Measurements from ENCODE around the gene DBI. TPM values are rescaled to one million over a fixed set of nuclear protein-coding genes. Genes with fewer than 3 reads are reported as not detected.
A peak's percentile ranks its signal among the peaks of the same experiment; 100 is the strongest.

Gene DBI
- total and polyA plus RNA-seq, 2 experiments from 2014 or later: 272 to 755 TPM

GRCh38 chr2:119416299-119416923, 49.6 kb downstream of the DBI start:
- H3K4me3 ChIP-seq: no peak overlapping the region
- H2AFZ ChIP-seq: no peak overlapping the region
- H3K36me3 ChIP-seq (replicated peaks; ENCODE audit: insufficient read depth, low read depth): no peaks in the 10 kb centered on the region
- H3K9me2 ChIP-seq (replicated peaks; ENCODE audit: insufficient read depth): no peaks in the 10 kb centered on the region
- H3K4me1 ChIP-seq (ENCODE audit: insufficient read depth): peaks cover 18% of the 10 kb centered on the region
- H3K4me2 ChIP-seq: no peak overlapping the region
- TF ChIP-seq EZH2phosphoT487 (IDR thresholded peaks at IDR 0.05; ENCODE audit: low read depth, severe bottlenecking, unreplicated experiment): no peak
- no peak for TF ChIP-seq EZH2 (IDR thresholded peaks at IDR 0.05; ENCODE audit: borderline replicate concordance)
- no peak for TF ChIP-seq CTCF (IDR thresholded peaks at IDR 0.05; ENCODE audit: poor library complexity)
- no peaks in the 10 kb centered on the region for H3K9me3 ChIP-seq (ENCODE audit: low read depth)
- no peak for DNase-seq (ENCODE audit: low spot score)
- no peaks in the 10 kb centered on the region for H4K20me1 ChIP-seq (ENCODE audit: insufficient read depth, poor library complexity, severe bottlenecking)
- no peak overlapping the region for H3K27ac ChIP-seq
- H3K27me3 ChIP-seq: no peaks in the 10 kb centered on the region
- 94% methylated on average over 4 of the region's 4 CpGs for WGBS (ENCODE audit: low lambda C conversion rate, missing lambda C conversion rate)
- H3K79me2 ChIP-seq: no peaks in the 10 kb centered on the region

GRCh38 chr2:119417908-119418307, 51.1 kb downstream of the DBI start:
- 84% methylated on average over 6 of the region's 6 CpGs for WGBS (ENCODE audit: low lambda C conversion rate, missing lambda C conversion rate)
- H3K27ac ChIP-seq: peak overlapping the region; percentile 0

GRCh38 chr2:119419065-119419464, 52.3 kb downstream of the DBI start:
- Histone ChIP-seq H3K4me3 (no peak overlapping the region), H3K27me3 (no peaks in the 10 kb centered on the region), H3K4me1 (ENCODE audit: insufficient read depth) (peaks cover 39% of the 10 kb centered on the region), H3K9me3 (ENCODE audit: low read depth) (no peaks in the 10 kb centered on the region), H3K36me3 (replicated peaks; ENCODE audit: insufficient read depth, low read depth) (no peaks in the 10 kb centered on the region), H3K27ac (peak overlapping the region; percentile 99), H4K20me1 (ENCODE audit: insufficient read depth, poor library complexity, severe bottlenecking) (no peaks in the 10 kb centered on the region), H3K4me2 (no peak overlapping the region), H2AFZ (no peak overlapping the region), H3K9me2 (replicated peaks; ENCODE audit: insufficient read depth) (no peaks in the 10 kb centered on the region), H3K79me2 (no peaks in the 10 kb centered on the region)
- DNase-seq (ENCODE audit: low spot score): no peak
- 84% methylated on average over 1 of the region's 1 CpG for WGBS (ENCODE audit: low lambda C conversion rate, missing lambda C conversion rate)
- no peak for TF ChIP-seq EZH2 (IDR thresholded peaks at IDR 0.05; ENCODE audit: borderline replicate concordance)
- no peak for TF ChIP-seq EZH2phosphoT487 (IDR thresholded peaks at IDR 0.05; ENCODE audit: low read depth, severe bottlenecking, unreplicated experiment)
- TF ChIP-seq CTCF (IDR thresholded peaks at IDR 0.05; ENCODE audit: poor library complexity): no peak

More at GRCh38 chr2:119417908-119418307, 51.1 kb downstream of the DBI start:
- H3K79me2 ChIP-seq: no peaks in the 10 kb centered on the region
- no peak overlapping the region for H3K4me2 ChIP-seq
- H3K4me3 ChIP-seq: no peak overlapping the region
- no peak for DNase-seq (ENCODE audit: low spot score)
- H3K36me3 ChIP-seq (replicated peaks; ENCODE audit: insufficient read depth, low read depth): no peaks in the 10 kb centered on the region
- no peaks in the 10 kb centered on the region for H3K9me2 ChIP-seq (replicated peaks; ENCODE audit: insufficient read depth)
- no peaks in the 10 kb centered on the region for H3K9me3 ChIP-seq (ENCODE audit: low read depth)
- no peak overlapping the region for H2AFZ ChIP-seq
- peaks cover 27% of the 10 kb centered on the region for H3K4me1 ChIP-seq (ENCODE audit: insufficient read depth)
- no peaks in the 10 kb centered on the region for H3K27me3 ChIP-seq
- TF ChIP-seq EZH2 (IDR thresholded peaks at IDR 0.05; ENCODE audit: borderline replicate concordance) (no peak), CTCF (IDR thresholded peaks at IDR 0.05; ENCODE audit: poor library complexity) (no peak), EZH2phosphoT487 (IDR thresholded peaks at IDR 0.05; ENCODE audit: low read depth, severe bottlenecking, unreplicated experiment) (no peak)
- H4K20me1 ChIP-seq (ENCODE audit: insufficient read depth, poor library complexity, severe bottlenecking): no peaks in the 10 kb centered on the region
